Inflammatory macrophage (primary cell): ENCODE results near the gene SYNE2.
"Not testable (repeated sequence)": the region's sequence is repeated elsewhere in the genome, so short reads cannot be mapped to it uniquely, and the experiment has no call there.

Experiments
- DNase-seq, 2 donors: peaks; one replicate each; pipeline ENCODE4 v3.0.0-alpha.2; 2020 to 2022

The SYNE2 gene

DNA sequence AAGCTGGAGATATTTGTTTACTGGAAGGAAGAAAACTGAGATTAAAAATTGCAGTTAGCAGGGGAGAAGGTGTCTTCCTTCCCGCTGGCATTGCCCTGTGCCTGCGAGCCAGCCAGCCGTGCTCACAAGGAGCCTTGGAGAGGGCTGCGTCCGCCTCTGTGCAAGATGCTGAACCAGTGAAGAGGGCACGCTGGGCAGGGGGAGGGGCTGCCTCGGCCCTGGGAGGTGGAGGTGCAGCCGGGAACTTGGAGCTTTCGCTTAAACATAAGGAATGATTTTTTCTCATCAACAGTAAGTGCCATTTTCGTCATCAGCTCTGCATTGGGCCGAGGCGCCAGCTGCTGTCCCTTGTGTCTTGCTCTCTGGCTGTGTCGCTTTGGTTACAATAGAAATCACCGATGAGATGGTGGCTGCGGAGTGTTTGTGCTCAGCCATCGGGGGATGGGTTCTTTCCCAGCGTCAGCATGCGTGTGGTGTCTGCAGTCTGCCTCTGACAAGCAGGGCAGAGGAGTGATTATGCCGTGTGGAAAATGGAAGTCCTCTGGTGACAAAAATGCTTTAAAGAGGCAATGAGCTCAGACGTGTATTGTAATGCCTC, 344.1 kb downstream of the SYNE2 start:
- DNase-seq = no peak

DNA sequence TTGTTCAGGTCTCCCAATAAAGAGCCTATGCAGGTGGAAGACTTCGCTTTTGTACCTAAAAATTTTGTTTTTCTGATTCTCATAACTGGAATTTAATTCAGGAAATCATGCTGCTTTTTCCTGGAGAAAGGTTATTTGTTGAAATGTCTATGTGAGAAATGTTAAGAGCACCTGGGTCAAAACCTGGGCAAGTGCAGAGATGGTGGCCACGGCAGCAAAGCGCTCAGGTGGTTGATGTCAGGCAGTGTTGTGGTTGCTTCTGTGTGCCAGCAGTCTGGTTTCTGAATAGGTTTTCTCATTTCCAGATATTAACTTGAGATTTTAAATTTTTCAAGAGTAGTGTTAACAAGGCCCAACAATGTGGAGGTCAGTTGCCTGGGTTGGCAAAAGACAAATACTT, 345.2 kb downstream of the SYNE2 start:
- DNase-seq = no peak

DNA sequence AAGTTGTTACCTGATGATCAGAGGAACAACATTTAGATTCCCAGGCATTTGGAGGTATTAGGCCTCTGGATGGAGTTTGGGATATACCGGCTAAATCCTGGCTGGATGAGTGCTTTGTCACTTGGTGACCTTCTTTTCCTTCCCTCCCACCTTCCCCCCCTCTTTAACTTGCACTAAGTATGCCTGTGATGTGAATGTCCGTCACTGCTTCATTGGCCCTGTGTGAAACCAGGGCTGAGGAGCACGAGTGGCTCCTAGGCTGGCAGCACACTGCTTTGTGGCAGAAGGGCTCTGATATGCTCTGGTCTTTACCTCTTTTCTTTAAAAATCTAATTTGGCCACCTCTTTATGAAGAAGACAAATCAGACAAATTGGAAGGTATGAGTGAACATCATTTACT, 345.7 kb downstream of the SYNE2 start:
- DNase-seq = no peak

- DNase-seq = no peak
Measured at GRCh38 chr14:64200170-64200569, 347.4 kb downstream of the SYNE2 start.

GRCh38 chr14:64201296-64201695, 348.5 kb downstream of the SYNE2 start:
- DNase-seq = no peak

GRCh38 chr14:64201921-64202545, 349.2 kb downstream of the SYNE2 start:
- DNase-seq = no peak

DNA sequence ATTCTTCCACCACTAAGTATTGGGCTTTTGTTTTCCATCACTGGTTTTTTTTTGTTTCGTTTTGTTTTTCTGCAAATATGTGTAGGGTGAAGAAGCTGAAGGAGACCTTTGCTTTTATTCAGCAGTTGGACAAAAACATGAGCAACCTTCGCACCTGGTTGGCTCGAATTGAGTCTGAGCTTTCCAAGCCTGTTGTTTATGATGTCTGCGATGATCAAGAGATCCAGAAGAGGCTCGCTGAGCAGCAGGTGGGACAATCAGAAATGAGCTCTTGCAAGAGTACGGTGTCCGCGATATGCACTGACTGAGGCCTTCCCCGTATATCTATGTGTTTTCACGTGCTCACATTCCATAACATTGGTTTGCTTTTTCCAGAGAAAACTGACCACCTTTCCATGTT, 349.9 kb downstream of the SYNE2 start:
- DNase-seq = no peak

DNA sequence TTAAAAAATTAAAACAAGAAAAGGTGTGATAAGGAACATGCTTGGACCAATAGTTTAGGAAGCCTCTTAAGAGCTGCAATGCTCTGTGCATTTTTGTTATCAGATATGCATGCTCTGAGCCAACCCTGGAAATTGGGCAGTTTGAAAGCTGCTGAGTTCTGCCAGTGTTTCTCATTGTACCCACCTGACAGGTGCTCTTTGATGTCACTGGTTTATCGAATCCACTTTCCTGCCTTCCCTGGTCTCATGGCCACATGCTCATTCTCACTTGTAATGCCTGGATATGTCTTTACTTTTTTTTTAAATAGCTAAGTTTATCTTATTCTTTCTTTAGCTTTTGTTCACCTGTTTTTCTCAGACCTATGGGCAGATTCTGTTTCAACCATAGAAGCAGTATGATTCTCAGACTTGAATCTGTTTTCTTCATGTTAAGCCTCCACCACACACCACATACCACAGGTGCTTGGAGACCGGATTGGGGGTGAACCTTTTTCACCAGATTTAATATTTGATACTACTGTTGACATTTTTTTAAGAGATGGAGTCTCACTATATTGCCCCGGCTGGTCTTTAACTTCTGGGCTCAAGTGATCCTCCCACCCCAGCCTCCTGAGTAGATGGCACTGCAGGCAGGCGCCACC, 350.7 kb downstream of the SYNE2 start:
- no peak for DNase-seq

- no peak for DNase-seq
Measured at GRCh38 chr14:64208261-64208660, 355.5 kb downstream of the SYNE2 start.

GRCh38 chr14:64208981-64209380, 356.2 kb downstream of the SYNE2 start:
- DNase-seq = no peak

DNA sequence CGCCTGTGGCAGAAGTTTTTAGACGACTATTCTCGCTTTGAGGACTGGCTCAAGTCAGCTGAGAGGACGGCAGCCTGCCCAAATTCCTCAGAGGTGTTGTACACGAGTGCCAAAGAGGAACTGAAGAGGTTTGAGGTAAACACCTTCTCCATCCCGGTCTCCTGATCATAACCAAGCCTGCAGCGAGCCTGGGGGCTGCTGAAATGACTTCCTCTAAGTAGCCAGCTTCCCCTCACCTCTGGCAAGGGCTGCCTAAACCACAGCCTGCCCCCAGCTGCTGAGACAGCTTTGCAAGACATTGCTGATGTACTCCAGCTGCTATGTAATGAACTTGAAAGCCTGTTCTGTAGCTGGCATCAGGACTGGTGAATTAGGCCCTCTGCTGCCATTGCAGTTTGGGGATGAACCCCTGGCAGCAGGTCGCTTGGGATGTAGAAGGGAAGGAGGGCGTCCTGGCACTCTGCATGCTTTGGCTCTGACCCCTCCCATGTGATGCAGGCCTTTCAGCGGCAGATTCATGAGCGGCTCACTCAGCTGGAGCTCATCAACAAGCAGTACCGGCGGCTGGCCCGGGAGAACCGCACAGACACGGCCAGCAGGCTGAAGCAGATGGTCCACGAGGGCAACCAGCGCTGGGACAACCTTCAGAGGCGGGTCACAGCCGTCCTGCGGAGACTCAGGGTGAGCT, 356.8 kb downstream of the SYNE2 start:
- no peak for DNase-seq

- DNase-seq = no peak
Measured at GRCh38 chr14:64210216-64210615, 357.4 kb downstream of the SYNE2 start.

DNA sequence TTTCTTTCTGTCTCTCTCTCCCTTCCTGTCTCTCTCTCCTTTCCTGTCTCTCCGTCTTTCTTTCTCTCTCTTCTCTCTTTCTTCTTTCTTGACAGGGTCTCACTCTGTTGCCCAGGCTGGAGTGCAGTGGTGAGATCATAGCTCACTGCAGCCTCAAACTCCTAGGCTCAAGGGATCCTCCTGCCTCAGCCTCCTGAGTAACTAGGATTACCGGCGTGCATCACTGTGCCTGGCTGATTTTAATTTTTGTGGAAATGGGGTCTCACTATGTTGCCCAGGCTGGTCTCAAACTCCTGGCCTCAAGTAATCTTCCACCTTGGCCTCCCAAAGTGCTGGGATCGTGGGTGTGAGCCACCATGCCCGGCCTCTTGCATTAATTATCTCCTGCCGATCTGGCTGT, 358.1 kb downstream of the SYNE2 start:
- DNase-seq = not testable (repeated sequence)

GRCh38 chr14:64212666-64213065, 359.9 kb downstream of the SYNE2 start:
- no peak for DNase-seq

DNA sequence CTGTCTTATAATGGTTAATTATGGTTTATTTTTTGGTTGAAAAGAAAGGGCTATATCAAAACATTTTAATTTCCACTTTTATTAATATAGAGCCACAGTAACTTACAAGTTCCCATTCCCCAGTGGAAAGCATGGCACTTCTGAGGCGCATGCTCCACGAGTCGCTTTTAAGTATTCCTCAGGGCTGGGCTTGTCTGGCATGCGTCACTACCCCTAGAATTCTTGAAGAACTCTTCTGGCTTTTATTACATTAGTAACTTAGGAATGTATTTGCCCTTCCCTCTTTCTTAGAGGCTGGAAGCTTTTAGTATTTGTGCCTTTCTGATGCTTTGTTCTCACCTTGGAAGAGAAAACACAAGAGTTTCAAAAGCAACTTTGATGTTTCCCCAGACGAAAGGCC, 360.3 kb downstream of the SYNE2 start:
- no peak for DNase-seq

- DNase-seq = no peak
Measured at GRCh38 chr14:64213853-64214570, 361.2 kb downstream of the SYNE2 start.

- no peak for DNase-seq
Measured at GRCh38 chr14:64215274-64215673, 362.5 kb downstream of the SYNE2 start.

- DNase-seq = no peak
Measured at GRCh38 chr14:64215978-64216377, 363.2 kb downstream of the SYNE2 start.

DNA sequence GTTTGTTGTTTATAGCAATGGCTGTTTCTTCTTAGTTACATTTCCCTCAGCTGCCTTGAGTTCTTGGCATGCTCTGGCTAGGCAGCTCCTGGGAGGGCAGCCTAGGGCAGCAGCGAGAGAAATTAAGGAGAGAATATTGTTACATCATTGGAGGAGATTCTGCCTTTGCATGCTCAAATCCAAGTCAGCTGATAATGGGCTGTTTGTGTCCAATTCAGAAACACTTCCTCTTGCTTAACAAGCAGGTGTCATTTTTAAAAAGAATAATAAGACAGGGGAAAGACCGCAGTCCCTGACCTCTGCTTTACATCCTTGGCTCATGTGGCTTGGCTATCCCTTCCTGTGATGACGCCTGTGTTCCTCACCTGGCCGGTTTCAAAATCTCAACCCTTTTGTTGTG, 364.5 kb downstream of the SYNE2 start:
- DNase-seq = no peak

- no peak for DNase-seq
Measured at GRCh38 chr14:64217834-64218233, 365.0 kb downstream of the SYNE2 start.

- DNase-seq = no peak
Measured at GRCh38 chr14:64218344-64219240, 365.8 kb downstream of the SYNE2 start.

GRCh38 chr14:64220056-64220455, 367.3 kb downstream of the SYNE2 start:
- DNase-seq = no peak
